ENCODE results near the gene SMARCC2. TPM values are rescaled to one million over a fixed set of nuclear protein-coding genes. Genes with fewer than 3 reads are reported as not detected.
A peak's percentile ranks its signal among the peaks of the same experiment; 100 is the strongest.

The SMARCC2 gene
- total and polyA plus RNA-seq, 9 of the 15 experiments (the other 6 are each of a cell fraction or from before 2014, with no cell fraction given) = 11.9 to 86.0 (median 36.6) TPM

DNA sequence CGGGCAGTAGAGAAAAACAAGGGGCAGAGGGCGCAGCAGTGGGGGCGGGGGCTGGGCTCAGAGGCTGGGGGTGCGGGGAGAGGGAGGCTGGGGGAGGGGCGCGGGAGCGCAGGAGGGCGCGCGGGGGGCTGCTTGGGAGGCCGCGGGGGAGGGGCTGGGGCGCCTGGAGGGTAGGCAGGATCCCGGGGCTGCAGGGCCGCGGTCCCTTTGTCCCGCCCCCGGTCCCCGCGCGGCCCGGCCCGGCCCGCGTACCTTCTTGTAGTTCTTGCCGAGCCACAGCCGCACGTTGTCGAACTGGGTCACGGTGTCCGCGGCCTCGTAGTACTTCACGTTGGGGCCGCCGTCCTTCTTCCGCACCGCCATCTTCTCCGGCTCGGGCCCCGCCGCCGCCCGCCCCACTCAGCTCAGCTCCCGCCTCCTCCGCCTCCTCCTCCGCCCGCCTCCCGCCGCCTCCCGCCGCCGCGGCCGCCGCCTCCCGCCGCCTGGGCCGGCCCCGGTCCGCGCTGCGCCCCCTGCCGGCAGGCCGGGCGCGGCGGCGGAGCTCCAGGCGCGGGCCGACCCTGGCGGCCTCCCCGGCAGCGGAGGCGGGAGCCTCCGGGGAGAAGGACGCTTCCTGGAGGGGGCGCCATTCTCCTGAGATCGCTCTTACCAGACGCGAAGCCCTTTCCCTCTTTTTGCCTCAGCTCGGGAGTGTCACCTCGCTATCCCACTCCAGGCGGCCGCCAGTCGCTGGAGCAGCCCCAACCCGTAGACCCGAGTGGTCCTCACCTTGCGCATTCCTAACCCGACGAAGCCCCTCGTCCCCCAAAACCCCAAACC is at the start of gene SMARCC2 (continued):
- TF ChIP-seq ZNF589 (CRISPR knock-in tag; IDR thresholded peaks at IDR 0.05; ENCODE audit: low read depth) = 0 out of 2 replicates have a peak, but pooled peaks have one; percentile 46
- TF ChIP-seq, protein P1, sequence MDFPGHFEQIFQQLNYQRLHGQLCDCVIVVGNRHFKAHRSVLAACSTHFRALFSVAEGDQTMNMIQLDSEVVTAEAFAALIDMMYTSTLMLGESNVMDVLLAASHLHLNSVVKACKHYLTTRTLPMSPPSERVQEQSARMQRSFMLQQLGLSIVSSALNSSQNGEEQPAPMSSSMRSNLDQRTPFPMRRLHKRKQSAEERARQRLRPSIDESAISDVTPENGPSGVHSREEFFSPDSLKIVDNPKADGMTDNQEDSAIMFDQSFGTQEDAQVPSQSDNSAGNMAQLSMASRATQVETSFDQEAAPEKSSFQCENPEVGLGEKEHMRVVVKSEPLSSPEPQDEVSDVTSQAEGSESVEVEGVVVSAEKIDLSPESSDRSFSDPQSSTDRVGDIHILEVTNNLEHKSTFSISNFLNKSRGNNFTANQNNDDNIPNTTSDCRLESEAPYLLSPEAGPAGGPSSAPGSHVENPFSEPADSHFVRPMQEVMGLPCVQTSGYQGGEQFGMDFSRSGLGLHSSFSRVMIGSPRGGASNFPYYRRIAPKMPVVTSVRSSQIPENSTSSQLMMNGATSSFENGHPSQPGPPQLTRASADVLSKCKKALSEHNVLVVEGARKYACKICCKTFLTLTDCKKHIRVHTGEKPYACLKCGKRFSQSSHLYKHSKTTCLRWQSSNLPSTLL (IDR thresholded peaks at IDR 0.05) = no peak
- TF ChIP-seq RBM15 (IDR thresholded peaks at IDR 0.05; ENCODE audit: insufficient read depth, low read length) = no peak
- no peak for TF ChIP-seq POLR3A (IDR thresholded peaks at IDR 0.05; ENCODE audit: borderline replicate concordance, extremely low read depth, insufficient read depth, insufficient read length)
- TF ChIP-seq, protein P2, sequence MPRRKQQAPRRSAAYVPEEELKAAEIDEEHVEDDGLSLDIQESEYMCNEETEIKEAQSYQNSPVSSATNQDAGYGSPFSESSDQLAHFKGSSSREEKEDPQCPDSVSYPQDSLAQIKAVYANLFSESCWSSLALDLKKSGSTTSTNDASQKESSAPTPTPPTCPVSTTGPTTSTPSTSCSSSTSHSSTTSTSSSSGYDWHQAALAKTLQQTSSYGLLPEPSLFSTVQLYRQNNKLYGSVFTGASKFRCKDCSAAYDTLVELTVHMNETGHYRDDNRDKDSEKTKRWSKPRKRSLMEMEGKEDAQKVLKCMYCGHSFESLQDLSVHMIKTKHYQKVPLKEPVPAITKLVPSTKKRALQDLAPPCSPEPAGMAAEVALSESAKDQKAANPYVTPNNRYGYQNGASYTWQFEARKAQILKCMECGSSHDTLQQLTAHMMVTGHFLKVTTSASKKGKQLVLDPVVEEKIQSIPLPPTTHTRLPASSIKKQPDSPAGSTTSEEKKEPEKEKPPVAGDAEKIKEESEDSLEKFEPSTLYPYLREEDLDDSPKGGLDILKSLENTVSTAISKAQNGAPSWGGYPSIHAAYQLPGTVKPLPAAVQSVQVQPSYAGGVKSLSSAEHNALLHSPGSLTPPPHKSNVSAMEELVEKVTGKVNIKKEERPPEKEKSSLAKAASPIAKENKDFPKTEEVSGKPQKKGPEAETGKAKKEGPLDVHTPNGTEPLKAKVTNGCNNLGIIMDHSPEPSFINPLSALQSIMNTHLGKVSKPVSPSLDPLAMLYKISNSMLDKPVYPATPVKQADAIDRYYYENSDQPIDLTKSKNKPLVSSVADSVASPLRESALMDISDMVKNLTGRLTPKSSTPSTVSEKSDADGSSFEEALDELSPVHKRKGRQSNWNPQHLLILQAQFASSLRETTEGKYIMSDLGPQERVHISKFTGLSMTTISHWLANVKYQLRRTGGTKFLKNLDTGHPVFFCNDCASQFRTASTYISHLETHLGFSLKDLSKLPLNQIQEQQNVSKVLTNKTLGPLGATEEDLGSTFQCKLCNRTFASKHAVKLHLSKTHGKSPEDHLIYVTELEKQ (CRISPR knock-in tag; IDR thresholded peaks at IDR 0.05) = no peak
- no peak for TF ChIP-seq TEAD1 (CRISPR knock-in tag; IDR thresholded peaks at IDR 0.05)
- no peak for TF ChIP-seq DIDO1 (tag; IDR thresholded peaks at IDR 0.05; ENCODE audit: low read depth)
- TF ChIP-seq SMARCC2 (IDR thresholded peaks at IDR 0.05; ENCODE audit: low read depth) = no peak
- TF ChIP-seq CBX8 (IDR thresholded peaks at IDR 0.05; ENCODE audit: borderline replicate concordance, extremely low read depth, low read depth, low read length, poor library complexity, severe bottlenecking) = no peak
- TF ChIP-seq, protein P3, sequence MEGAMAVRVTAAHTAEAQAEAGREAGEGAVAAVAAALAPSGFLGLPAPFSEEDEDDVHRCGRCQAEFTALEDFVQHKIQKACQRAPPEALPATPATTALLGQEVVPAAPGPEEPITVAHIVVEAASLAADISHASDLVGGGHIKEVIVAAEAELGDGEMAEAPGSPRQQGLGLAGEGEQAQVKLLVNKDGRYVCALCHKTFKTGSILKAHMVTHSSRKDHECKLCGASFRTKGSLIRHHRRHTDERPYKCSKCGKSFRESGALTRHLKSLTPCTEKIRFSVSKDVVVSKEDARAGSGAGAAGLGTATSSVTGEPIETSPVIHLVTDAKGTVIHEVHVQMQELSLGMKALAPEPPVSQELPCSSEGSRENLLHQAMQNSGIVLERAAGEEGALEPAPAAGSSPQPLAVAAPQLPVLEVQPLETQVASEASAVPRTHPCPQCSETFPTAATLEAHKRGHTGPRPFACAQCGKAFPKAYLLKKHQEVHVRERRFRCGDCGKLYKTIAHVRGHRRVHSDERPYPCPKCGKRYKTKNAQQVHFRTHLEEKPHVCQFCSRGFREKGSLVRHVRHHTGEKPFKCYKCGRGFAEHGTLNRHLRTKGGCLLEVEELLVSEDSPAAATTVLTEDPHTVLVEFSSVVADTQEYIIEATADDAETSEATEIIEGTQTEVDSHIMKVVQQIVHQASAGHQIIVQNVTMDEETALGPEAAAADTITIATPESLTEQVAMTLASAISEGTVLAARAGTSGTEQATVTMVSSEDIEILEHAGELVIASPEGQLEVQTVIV (CRISPR knock-in tag; IDR thresholded peaks at IDR 0.05; ENCODE audit: borderline replicate concordance) = no peak
- TF ChIP-seq, protein P4, sequence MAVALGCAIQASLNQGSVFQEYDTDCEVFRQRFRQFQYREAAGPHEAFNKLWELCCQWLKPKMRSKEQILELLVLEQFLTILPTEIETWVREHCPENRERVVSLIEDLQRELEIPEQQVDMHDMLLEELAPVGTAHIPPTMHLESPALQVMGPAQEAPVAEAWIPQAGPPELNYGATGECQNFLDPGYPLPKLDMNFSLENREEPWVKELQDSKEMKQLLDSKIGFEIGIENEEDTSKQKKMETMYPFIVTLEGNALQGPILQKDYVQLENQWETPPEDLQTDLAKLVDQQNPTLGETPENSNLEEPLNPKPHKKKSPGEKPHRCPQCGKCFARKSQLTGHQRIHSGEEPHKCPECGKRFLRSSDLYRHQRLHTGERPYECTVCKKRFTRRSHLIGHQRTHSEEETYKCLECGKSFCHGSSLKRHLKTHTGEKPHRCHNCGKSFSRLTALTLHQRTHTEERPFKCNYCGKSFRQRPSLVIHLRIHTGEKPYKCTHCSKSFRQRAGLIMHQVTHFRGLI (CRISPR knock-in tag; IDR thresholded peaks at IDR 0.05) = no peak
- peak; percentile 85 for TF ChIP-seq SMAD4 (CRISPR knock-in tag; conservative IDR thresholded peaks at IDR 0.05)
- TF ChIP-seq, protein P5, sequence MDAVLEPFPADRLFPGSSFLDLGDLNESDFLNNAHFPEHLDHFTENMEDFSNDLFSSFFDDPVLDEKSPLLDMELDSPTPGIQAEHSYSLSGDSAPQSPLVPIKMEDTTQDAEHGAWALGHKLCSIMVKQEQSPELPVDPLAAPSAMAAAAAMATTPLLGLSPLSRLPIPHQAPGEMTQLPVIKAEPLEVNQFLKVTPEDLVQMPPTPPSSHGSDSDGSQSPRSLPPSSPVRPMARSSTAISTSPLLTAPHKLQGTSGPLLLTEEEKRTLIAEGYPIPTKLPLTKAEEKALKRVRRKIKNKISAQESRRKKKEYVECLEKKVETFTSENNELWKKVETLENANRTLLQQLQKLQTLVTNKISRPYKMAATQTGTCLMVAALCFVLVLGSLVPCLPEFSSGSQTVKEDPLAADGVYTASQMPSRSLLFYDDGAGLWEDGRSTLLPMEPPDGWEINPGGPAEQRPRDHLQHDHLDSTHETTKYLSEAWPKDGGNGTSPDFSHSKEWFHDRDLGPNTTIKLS (IDR thresholded peaks at IDR 0.05; ENCODE audit: borderline replicate concordance, low read depth) = no peak
- TF ChIP-seq ZKSCAN3 (CRISPR knock-in tag; IDR thresholded peaks at IDR 0.05) = no peak

All from K562 (cell line).